ENCODE results near the gene TRIB2.

TRIB2 gene

GRCh38 chr2:12754643-12755042 is 37.9 kb downstream of the TRIB2 start:
- DNase-seq: no peak

GRCh38 chr2:12755384-12755783 is 38.6 kb downstream of the TRIB2 start:
- no peak for DNase-seq

- no peak for DNase-seq
Observed at GRCh38 chr2:12759248-12759647, 42.5 kb downstream of the TRIB2 start.

- no peak for DNase-seq
Observed at GRCh38 chr2:12761104-12761503, 44.4 kb downstream of the TRIB2 start.

- no peak for DNase-seq
Observed at GRCh38 chr2:12762337-12762736, 45.6 kb downstream of the TRIB2 start.

- DNase-seq: no peak
Observed at GRCh38 chr2:12762976-12763375, 46.2 kb downstream of the TRIB2 start.

GRCh38 chr2:12763486-12763885 is 46.8 kb downstream of the TRIB2 start:
- no peak for DNase-seq

GRCh38 chr2:12764075-12764730 is 47.5 kb downstream of the TRIB2 start:
- no peak for DNase-seq

- no peak for DNase-seq
Observed at GRCh38 chr2:12764849-12765605, 48.3 kb downstream of the TRIB2 start.

- DNase-seq: no peak
Observed at GRCh38 chr2:12766421-12766879, 49.7 kb downstream of the TRIB2 start.

GRCh38 chr2:12767541-12767940 is 50.8 kb downstream of the TRIB2 start:
- DNase-seq: no peak

- DNase-seq: no peak
Observed at GRCh38 chr2:12767996-12768624, 51.4 kb downstream of the TRIB2 start.

- no peak for DNase-seq
Observed at GRCh38 chr2:12769492-12770105, 52.9 kb downstream of the TRIB2 start.

- no peak for DNase-seq
Observed at GRCh38 chr2:12770300-12770968, 53.7 kb downstream of the TRIB2 start.

- DNase-seq: no peak
Observed at GRCh38 chr2:12771154-12771553, 54.4 kb downstream of the TRIB2 start.

- no peak for DNase-seq
Observed at GRCh38 chr2:12773586-12774394, 57.1 kb downstream of the TRIB2 start.

GRCh38 chr2:12774395-12774727 is 57.6 kb downstream of the TRIB2 start:
- DNase-seq: no peak

GRCh38 chr2:12776521-12776961 is 59.8 kb downstream of the TRIB2 start:
- DNase-seq: no peak

GRCh38 chr2:12778369-12778768 is 61.6 kb downstream of the TRIB2 start:
- no peak for DNase-seq

GRCh38 chr2:12778811-12779579 is 62.3 kb downstream of the TRIB2 start:
- no peak for DNase-seq

- DNase-seq: no peak
Observed at GRCh38 chr2:12781329-12781728, 64.6 kb downstream of the TRIB2 start.
